HL-60 (cell line): ENCODE results near the gene KRTAP5-3.

Experiments
- DNase-seq, 2 experiments: peaks; one replicate each; pipeline ENCODE4 v3.0.0-alpha.2; 2010 to 2020; ENCODE audit warnings: low read depth in 1 of 2, low spot score in 1 of 2
- H3K27ac ChIP-seq: fragments of 250-450 bp; sonication (Bioruptor Pico); replicated peaks from 2 replicates; pipeline ENCODE4 v1.5.1; 2020; ENCODE audit warnings: mild to moderate bottlenecking, moderate library complexity
- H3K27me3 ChIP-seq: fragments of 250-450 bp; sonication (Bioruptor Pico); 2 replicates; pipeline ENCODE4 v1.5.1; 2021; ENCODE audit warnings: mild to moderate bottlenecking, moderate library complexity; ENCODE audit not compliant: insufficient read depth, poor library complexity, severe bottlenecking
- H3K4me3 ChIP-seq: replicated peaks from 2 replicates; pipeline ENCODE4 v1.5.1; 2011; ENCODE audit warnings: mild to moderate bottlenecking, control low read depth, low read length; ENCODE audit not compliant: insufficient read depth
- GABPA ChIP-seq: IDR thresholded peaks from 2 replicates; pipeline ENCODE4 v1.6.1; 2012; ENCODE audit warnings: low read depth
- POLR2AphosphoS5 ChIP-seq: IDR thresholded peaks from 2 replicates; pipeline ENCODE4 v1.6.1; 2012; ENCODE audit warnings: low read depth
- SPI1 ChIP-seq: IDR thresholded peaks from 2 replicates; pipeline ENCODE4 v1.6.1; 2012; ENCODE audit warnings: low read depth, mild to moderate bottlenecking, borderline replicate concordance
- TF ChIP-seq, protein P1 (sequence below): IDR thresholded peaks from one replicate; pipeline ENCODE4 v1.5.1; 2011; ENCODE audit warnings: low read length, control low read depth, inconsistent platforms; ENCODE audit not compliant: insufficient read depth
- TF ChIP-seq, protein P2 (sequence below): IDR thresholded peaks from 2 replicates; pipeline ENCODE4 v1.6.1; 2012; ENCODE audit warnings: low read depth; ENCODE audit not compliant: insufficient replicate concordance

The KRTAP5-3 gene

DNA sequence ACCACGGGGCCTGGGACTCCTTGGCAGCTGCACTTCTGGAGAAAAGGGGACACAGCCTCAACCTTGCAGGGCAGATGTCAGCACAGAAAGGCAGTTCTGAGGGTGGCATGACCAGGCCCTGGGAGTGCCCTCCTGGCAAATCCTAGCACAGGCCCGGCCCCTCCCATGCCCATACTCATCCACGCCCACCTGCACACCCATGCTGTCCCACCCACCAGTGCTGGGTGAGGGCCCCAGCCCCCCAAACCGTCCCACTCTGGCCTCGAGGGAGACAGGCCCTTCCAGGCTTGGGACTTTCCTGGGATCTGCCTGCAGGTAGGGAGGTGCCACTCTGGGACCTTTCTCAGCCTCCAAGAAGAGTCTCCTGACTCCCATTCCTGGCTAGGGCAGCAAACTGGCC, 46.3 kb downstream of the KRTAP5-3 start:
- Histone ChIP-seq H3K27ac (no peak overlapping the region), H3K4me3 (no peak overlapping the region), H3K27me3 (peaks cover 30% of the 10 kb centered on the region)
- DNase-seq: no peak
- TF ChIP-seq, protein P1, sequence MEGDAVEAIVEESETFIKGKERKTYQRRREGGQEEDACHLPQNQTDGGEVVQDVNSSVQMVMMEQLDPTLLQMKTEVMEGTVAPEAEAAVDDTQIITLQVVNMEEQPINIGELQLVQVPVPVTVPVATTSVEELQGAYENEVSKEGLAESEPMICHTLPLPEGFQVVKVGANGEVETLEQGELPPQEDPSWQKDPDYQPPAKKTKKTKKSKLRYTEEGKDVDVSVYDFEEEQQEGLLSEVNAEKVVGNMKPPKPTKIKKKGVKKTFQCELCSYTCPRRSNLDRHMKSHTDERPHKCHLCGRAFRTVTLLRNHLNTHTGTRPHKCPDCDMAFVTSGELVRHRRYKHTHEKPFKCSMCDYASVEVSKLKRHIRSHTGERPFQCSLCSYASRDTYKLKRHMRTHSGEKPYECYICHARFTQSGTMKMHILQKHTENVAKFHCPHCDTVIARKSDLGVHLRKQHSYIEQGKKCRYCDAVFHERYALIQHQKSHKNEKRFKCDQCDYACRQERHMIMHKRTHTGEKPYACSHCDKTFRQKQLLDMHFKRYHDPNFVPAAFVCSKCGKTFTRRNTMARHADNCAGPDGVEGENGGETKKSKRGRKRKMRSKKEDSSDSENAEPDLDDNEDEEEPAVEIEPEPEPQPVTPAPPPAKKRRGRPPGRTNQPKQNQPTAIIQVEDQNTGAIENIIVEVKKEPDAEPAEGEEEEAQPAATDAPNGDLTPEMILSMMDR: no peak
- no peak for TF ChIP-seq SPI1
- TF ChIP-seq POLR2AphosphoS5: no peak
- no peak for TF ChIP-seq GABPA
- TF ChIP-seq, protein P2, sequence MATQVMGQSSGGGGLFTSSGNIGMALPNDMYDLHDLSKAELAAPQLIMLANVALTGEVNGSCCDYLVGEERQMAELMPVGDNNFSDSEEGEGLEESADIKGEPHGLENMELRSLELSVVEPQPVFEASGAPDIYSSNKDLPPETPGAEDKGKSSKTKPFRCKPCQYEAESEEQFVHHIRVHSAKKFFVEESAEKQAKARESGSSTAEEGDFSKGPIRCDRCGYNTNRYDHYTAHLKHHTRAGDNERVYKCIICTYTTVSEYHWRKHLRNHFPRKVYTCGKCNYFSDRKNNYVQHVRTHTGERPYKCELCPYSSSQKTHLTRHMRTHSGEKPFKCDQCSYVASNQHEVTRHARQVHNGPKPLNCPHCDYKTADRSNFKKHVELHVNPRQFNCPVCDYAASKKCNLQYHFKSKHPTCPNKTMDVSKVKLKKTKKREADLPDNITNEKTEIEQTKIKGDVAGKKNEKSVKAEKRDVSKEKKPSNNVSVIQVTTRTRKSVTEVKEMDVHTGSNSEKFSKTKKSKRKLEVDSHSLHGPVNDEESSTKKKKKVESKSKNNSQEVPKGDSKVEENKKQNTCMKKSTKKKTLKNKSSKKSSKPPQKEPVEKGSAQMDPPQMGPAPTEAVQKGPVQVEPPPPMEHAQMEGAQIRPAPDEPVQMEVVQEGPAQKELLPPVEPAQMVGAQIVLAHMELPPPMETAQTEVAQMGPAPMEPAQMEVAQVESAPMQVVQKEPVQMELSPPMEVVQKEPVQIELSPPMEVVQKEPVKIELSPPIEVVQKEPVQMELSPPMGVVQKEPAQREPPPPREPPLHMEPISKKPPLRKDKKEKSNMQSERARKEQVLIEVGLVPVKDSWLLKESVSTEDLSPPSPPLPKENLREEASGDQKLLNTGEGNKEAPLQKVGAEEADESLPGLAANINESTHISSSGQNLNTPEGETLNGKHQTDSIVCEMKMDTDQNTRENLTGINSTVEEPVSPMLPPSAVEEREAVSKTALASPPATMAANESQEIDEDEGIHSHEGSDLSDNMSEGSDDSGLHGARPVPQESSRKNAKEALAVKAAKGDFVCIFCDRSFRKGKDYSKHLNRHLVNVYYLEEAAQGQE: no peak

DNA sequence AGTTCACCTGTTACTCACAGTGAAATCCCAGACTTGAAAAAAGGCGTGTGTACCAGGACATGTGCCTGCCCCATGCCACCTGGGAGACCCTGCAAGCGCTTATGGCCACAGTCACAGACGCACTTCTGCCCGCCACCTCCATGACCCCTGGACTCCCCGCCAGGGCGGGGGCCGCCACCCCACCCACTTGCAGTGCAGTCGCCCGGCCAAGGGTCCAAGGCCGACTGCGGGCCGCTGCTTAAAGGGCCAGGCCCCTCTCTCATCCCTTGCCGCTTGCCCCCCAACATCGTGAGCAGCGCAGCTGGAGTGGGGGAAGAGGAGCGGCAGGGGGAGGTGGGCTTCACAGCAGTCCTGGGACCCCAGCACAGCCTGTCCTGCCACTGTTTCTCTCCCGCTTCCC, 47.0 kb downstream of the KRTAP5-3 start:
- Histone ChIP-seq H3K4me3 (no peak overlapping the region), H3K27ac (no peak overlapping the region), H3K27me3 (peaks cover 31% of the 10 kb centered on the region)
- TF ChIP-seq, protein P2: no peak
- TF ChIP-seq SPI1 (no peak), GABPA (no peak), POLR2AphosphoS5 (no peak)
- TF ChIP-seq, protein P1: no peak
- no peak for DNase-seq

DNA sequence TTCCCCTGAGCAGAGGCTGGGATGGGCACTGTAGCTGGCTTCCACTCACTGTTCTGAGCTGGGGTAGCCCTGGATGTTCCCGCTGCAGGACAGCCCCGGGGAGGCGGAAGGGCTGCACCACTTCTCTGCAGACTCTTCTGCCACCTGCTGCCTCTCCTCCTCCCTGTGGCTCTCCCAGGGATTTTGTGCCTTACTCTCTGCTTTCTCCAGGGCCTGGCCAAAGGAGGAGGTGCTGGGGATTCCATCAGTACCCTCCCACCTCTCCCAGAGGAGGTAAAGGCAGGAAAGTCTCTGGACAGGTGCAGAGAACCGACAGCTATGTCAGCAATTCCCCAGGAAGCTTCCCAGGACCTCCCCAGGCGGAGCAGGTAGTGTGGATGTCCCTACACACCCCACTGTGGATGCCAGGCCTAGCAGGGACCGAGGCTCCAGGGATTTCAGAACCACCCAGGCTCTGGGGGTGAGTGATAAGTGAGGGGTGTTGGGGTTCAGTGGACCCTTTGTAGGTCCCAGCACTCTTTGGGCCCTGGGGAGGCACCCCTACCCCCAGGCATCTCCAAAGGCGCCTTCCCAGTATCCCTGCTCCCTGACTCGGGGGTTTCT, 47.5 kb downstream of the KRTAP5-3 start:
- Histone ChIP-seq H3K27ac (no peak overlapping the region), H3K4me3 (no peak overlapping the region), H3K27me3 (peaks cover 36% of the 10 kb centered on the region)
- TF ChIP-seq, protein P1: no peak
- TF ChIP-seq GABPA: no peak
- TF ChIP-seq, protein P2: no peak
- DNase-seq: no peak
